Fibroblast of villous mesenchyme (primary cell): ENCODE results near the gene LPAR1. TPM values are rescaled to one million over a fixed set of nuclear protein-coding genes. Genes with fewer than 3 reads are reported as not detected.

Experiments
- DNase-seq: peaks from one replicate; pipeline ENCODE4 v3.0.0-alpha.2; 2010; ENCODE audit warnings: low read depth
- H3K4me3 ChIP-seq: 2 replicates; pipeline ENCODE4 v1.5.1; 2011; ENCODE audit warnings: low read depth, mild to moderate bottlenecking, low read length
- total RNA-seq: library from RNA; depleted of rRNA; stranded (reverse); fragments of >200 nt; gene quantifications from 2 replicates; pipeline ENCODE4 v1.2.3, GENCODE V29; 2012
- TF ChIP-seq, protein P1 (sequence below): IDR thresholded peaks from 2 replicates; pipeline ENCODE4 v1.5.1; 2012; ENCODE audit warnings: low read depth, mild to moderate bottlenecking, low read length; ENCODE audit not compliant: insufficient read depth

Gene LPAR1
- total RNA-seq, 1 donor, result 108 TPM

- peak; percentile 18 for DNase-seq
- H3K4me3 ChIP-seq, result no peak overlapping the region
These were observed 30.5 kb upstream of the LPAR1 start for GRCh38 chr9:111068771-111069170.

DNA sequence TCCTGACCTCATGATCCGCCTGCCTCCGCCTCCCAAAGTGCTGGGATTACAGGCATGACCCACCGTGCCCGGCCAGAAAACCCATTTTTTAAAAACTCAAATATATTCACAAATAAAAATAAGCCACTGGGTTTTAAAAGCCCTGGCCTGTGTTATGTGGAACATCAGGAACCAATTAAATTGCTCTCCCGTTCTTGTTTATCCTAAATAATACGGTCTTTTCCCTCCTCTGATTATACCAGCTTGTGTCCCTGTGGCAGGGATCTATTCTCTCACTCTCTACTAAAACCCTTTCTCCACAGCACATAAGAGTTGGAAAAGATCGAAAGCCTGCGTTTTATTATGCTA, 30.1 kb upstream of the LPAR1 start:
- peak; percentile 10 for DNase-seq
- no peak overlapping the region for H3K4me3 ChIP-seq
- TF ChIP-seq, protein P1, sequence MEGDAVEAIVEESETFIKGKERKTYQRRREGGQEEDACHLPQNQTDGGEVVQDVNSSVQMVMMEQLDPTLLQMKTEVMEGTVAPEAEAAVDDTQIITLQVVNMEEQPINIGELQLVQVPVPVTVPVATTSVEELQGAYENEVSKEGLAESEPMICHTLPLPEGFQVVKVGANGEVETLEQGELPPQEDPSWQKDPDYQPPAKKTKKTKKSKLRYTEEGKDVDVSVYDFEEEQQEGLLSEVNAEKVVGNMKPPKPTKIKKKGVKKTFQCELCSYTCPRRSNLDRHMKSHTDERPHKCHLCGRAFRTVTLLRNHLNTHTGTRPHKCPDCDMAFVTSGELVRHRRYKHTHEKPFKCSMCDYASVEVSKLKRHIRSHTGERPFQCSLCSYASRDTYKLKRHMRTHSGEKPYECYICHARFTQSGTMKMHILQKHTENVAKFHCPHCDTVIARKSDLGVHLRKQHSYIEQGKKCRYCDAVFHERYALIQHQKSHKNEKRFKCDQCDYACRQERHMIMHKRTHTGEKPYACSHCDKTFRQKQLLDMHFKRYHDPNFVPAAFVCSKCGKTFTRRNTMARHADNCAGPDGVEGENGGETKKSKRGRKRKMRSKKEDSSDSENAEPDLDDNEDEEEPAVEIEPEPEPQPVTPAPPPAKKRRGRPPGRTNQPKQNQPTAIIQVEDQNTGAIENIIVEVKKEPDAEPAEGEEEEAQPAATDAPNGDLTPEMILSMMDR, result no peak

More at GRCh38 chr9:111068771-111069170, 30.5 kb upstream of the LPAR1 start:
- TF ChIP-seq, protein P1, result no peak

- no peak overlapping the region for H3K4me3 ChIP-seq
- peak; percentile 37 for DNase-seq
- TF ChIP-seq, protein P1, result no peak
These were observed 28.2 kb upstream of the LPAR1 start for GRCh38 chr9:111066468-111066867.

GRCh38 chr9:111065414-111065813, 27.1 kb upstream of the LPAR1 start:
- TF ChIP-seq, protein P1, result no peak
- no peak for DNase-seq

DNA sequence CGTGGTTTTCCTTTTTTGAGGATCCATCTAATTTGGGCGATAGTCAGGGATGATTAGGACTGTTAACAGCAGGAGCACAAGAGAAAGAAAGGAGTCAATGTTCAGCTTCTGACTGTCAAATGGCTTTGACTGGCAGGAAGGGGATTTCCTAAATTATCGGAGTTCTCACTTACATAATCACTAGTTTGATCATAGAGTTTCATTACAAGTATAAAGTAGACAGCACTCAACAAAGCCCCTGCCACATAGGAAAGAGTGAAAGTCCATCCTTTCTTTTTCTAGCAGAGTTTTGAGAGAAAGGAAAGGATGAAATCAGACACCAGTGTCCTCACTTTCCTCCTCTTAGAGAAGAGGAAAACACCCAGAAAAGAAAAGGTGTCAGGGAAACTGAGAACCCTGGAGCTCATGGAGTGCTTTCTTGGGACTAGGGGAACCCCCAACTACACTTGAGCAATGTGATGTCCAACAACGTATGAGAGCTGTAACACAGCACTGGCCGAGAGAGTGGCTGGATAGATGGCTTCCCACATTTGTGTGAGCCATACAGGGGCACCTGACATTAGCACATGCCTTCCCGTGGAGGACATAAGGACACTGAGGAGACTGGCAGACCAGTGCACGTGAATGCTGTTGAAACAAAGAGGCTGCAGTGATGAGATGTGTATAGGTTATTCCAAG, 26.0 kb upstream of the LPAR1 start:
- no peak for DNase-seq
- TF ChIP-seq, protein P1, result no peak
- H3K4me3 ChIP-seq, result no peak overlapping the region

More at GRCh38 chr9:111065414-111065813, 27.1 kb upstream of the LPAR1 start:
- H3K4me3 ChIP-seq, result no peak overlapping the region

DNA sequence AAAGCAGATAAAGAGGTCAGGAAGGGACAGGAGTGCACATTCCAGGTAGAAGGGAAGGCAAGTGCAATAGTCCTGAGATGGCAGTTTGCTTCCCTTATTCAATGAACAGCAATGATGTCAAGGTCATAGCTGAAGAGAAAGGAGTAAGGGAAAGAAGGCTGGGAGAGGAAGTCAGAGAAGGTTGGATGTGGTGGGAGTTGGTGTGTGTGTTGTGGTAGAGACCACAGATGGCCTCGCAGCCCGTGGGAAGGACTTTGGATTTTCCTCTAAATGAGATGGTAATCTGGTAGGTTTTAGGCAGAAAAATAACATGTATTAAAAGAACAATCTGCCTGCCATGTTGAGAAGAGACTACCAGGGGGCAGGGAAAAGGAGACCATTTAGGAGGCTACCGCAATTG, 25.1 kb upstream of the LPAR1 start:
- DNase-seq, result no peak
- TF ChIP-seq, protein P1, result no peak
- no peak overlapping the region for H3K4me3 ChIP-seq

DNA sequence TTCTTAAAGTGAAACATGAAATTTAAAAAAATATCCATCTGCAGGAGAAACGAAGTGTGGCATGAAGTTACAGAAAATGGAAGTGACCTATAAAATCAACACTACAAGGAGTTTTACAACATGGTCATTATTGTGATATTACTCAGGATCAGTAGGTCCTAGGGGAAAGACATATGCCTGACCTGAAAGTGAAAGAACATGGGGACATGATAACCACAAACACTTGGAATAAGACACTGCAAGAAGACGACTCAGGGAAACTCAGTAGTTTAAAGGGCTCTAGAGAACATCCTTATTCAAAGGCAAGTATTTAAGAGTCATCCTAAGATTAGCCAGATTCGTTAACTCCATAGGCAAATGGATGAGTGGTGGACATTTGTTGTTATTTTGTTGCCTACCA, 19.9 kb upstream of the LPAR1 start:
- peak; percentile 9 for DNase-seq
- H3K4me3 ChIP-seq, result no peak overlapping the region
- TF ChIP-seq, protein P1, result no peak
